HG02759 (cell line): Measurements from ENCODE around the gene DUT.

Experiments
- ATAC-seq: cut with Tn5 transposase; IDR thresholded peaks from one replicate; pipeline ENCODE4 v1.9.1; 2021; ENCODE audit warnings: mild to moderate bottlenecking, moderate library complexity; ENCODE audit not compliant: unreplicated experiment

Gene DUT

GRCh38 chr15:48367483-48367882, 36.3 kb downstream of the DUT start:
- ATAC-seq = no peak

- ATAC-seq = no peak
Measured at GRCh38 chr15:48370460-48370859, 39.2 kb downstream of the DUT start.

GRCh38 chr15:48371550-48371949, 40.3 kb downstream of the DUT start:
- no peak for ATAC-seq

- ATAC-seq = no peak
Measured at GRCh38 chr15:48371961-48372360, 40.7 kb downstream of the DUT start.

- no peak for ATAC-seq
Measured at GRCh38 chr15:48373821-48374451, 42.7 kb downstream of the DUT start.

- no peak for ATAC-seq
Measured at GRCh38 chr15:48374472-48374871, 43.2 kb downstream of the DUT start.

GRCh38 chr15:48375767-48376166, 44.5 kb downstream of the DUT start:
- ATAC-seq = no peak

GRCh38 chr15:48380198-48380597, 49.0 kb downstream of the DUT start:
- no peak for ATAC-seq

GRCh38 chr15:48381861-48382260, 50.6 kb downstream of the DUT start:
- no peak for ATAC-seq

GRCh38 chr15:48383031-48383430, 51.8 kb downstream of the DUT start:
- no peak for ATAC-seq

GRCh38 chr15:48384616-48385015, 53.4 kb downstream of the DUT start:
- ATAC-seq = no peak

- ATAC-seq = no peak
Measured at GRCh38 chr15:48385031-48385830, 54.0 kb downstream of the DUT start.

- no peak for ATAC-seq
Measured at GRCh38 chr15:48388016-48388851, 57.0 kb downstream of the DUT start.

GRCh38 chr15:48388910-48389309, 57.7 kb downstream of the DUT start:
- ATAC-seq = no peak

GRCh38 chr15:48389691-48390143, 58.5 kb downstream of the DUT start:
- ATAC-seq = no peak

- no peak for ATAC-seq
Measured at GRCh38 chr15:48391950-48392349, 60.7 kb downstream of the DUT start.

GRCh38 chr15:48392356-48392755, 61.1 kb downstream of the DUT start:
- ATAC-seq = no peak
